Thoracic aorta (tissue), 2 donors: ENCODE results near the gene OR2B2. TPM values are rescaled to one million over a fixed set of nuclear protein-coding genes. Genes with fewer than 3 reads are reported as not detected.

Source experiments
- ATAC-seq: fragments of 150-250 bp; one replicate; pipeline ENCODE4 v1.8.0; 2017; ENCODE audit warnings: low read depth; ENCODE audit not compliant: insufficient number of reproducible peaks, low FRiP score
- DNase-seq: peaks from one replicate; pipeline ENCODE4 v3.0.0-alpha.2; 2020; ENCODE audit warnings: low spot score
- H3K27ac ChIP-seq, 2 donors: fragments of 200-600 bp; sonication (generic); 1 replicate in 1 of 2; 2 replicates in 1 of 2; pipeline ENCODE4 v1.5.1; 2016; ENCODE audit warnings: mild to moderate bottlenecking in 2 of 2, moderate library complexity in 2 of 2
- H3K27me3 ChIP-seq: fragments of 200-600 bp; sonication (generic); replicated peaks from 2 replicates; pipeline ENCODE4 v1.6.0; 2016; ENCODE audit warnings: mild to moderate bottlenecking; ENCODE audit not compliant: insufficient read depth
- H3K36me3 ChIP-seq: fragments of 200-600 bp; sonication (generic); one replicate; pipeline ENCODE4 v1.5.1; 2016
- H3K4me1 ChIP-seq, 2 donors: fragments of 200-600 bp; sonication (generic); 1 replicate in 1 of 2; 2 replicates in 1 of 2; pipeline versions ENCODE4 v1.5.1 to v1.6.0; 2016; ENCODE audit warnings: low read depth in 2 of 2, mild to moderate bottlenecking in 1 of 2; ENCODE audit not compliant: control insufficient read depth in 1 of 2
- H3K4me3 ChIP-seq: fragments of 200-600 bp; sonication (generic); 2 replicates; pipeline ENCODE4 v1.5.1; 2016; ENCODE audit warnings: mild to moderate bottlenecking
- H3K9me3 ChIP-seq: fragments of 200-600 bp; sonication (generic); 2 replicates; pipeline ENCODE4 v1.5.1; 2016
- CTCF ChIP-seq: fragments of 200-600 bp; sonication (generic); IDR thresholded peaks from one replicate; pipeline ENCODE4 v1.5.1; 2019; ENCODE audit warnings: antibody characterized with exemption
- total RNA-seq, 2 donors: library from RNA; depleted of rRNA; stranded (reverse); fragments of >200 nt; gene quantifications; one replicate each; pipeline versions ENCODE4 v1.1.0 to v1.2.3, GENCODE V29; 2016

OR2B2 gene
- total RNA-seq, 2 donors from 2014 or later: not detected

DNA sequence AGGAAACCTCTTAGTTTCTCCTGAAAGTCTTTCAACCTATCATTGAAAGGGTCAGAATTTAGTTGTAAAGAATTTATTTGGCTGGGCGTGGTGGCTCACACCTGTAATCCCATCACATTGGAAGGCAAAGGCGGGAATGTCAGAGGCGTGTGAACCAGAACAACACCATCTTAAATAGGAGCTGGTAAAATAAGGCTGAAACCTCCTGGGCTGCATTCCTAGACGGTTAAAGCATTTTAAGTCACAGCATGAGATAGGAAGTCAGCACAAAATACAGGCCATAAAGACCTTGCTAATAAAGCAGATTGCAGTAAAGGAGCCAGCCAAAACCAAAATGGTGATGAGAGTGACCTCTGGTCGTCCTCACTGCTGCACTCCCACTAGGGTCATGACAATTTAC, 29.6 kb downstream of the OR2B2 start:
- no peaks in the 10 kb centered on the region for H3K36me3 ChIP-seq
- ATAC-seq: no peak

DNA sequence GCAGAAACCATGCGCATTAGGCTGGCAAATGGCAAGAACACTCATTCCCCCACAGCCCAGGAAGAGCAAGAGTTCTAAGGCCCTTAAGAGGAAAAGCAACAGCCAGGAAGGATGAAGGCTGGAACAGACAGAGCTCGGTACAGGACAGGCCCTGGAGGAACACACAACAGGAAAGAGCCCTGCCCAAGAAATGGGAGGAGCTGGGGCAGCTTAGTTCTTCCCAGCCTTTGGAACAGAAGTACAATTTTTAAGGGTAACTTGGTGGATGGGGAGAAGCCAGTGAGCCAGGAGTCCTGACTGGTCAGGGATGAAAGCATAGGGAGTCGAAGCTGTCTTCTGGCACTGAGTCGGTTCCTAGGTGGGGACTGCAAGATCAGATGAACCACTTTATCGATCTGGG, 32.4 kb downstream of the OR2B2 start:
- Histone ChIP-seq H3K4me1 (no peaks in the 10 kb centered on the region), H3K27ac (no peak overlapping the region), H3K36me3 (no peaks in the 10 kb centered on the region), H3K4me3 (no peak overlapping the region), H3K9me3 (no peaks in the 10 kb centered on the region), H3K27me3 (no peaks in the 10 kb centered on the region)
- ATAC-seq (no peak), DNase-seq (no peak)
- no peak for TF ChIP-seq CTCF

More for the DNA sequence above, 29.6 kb downstream of the OR2B2 start:
- Histone ChIP-seq H3K27ac (no peak overlapping the region), H3K9me3 (no peaks in the 10 kb centered on the region), H3K4me1 (no peaks in the 10 kb centered on the region), H3K27me3 (no peaks in the 10 kb centered on the region), H3K4me3 (no peak overlapping the region)
- TF ChIP-seq CTCF: no peak
- no peak for DNase-seq

- Histone ChIP-seq H3K9me3 (no peaks in the 10 kb centered on the region), H3K4me1 (peaks cover 4 to 8% of the 10 kb centered on the region in 2 donors), H3K4me3 (peak overlapping the region; percentile 70), H3K36me3 (no peaks in the 10 kb centered on the region), H3K27ac (no peak overlapping the region), H3K27me3 (no peaks in the 10 kb centered on the region)
- no peak for TF ChIP-seq CTCF
- ATAC-seq (no peak), DNase-seq (no peak)
These were observed 38.2 kb downstream of the OR2B2 start for GRCh38 chr6:27874016-27874415.

DNA sequence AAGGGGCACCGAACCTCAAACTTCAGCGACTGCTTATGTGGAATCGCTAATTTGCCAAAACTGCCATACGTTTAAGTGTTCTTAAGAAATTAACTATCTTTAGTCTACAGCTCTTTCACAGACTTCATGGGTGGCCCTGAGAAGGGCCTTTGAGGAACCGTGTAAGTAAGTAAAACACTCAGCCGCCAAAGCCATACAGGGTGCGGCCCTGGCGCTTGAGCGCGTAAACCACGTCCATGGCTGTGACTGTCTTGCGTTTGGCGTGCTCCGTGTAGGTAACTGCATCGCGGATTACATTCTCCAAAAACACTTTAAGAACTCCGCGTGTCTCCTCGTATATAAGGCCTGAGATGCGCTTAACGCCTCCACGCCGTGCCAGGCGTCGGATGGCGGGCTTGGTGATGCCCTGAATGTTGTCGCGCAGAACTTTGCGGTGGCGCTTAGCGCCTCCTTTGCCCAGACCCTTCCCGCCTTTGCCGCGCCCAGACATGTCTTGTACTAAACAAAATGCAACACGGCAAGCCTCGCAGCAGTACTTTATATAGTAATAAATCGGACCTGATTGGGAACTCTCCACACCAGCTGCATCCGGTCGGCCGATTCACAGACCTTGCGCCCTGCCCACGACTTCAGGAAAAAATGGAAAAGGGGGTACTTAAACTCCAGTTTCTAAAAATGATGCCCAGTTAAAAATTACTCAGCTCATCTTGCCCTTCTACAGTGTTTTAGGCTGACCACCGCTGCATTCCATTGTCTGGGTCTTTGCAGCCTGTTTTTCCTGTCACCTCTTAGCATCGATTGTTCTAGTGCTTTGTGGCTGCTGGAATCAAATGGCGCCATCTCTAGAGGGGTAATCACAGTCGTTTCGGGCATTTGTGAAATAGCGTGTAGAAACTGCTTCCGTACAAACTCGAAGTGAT, 38.9 kb downstream of the OR2B2 start:
- H3K4me1 ChIP-seq: peaks cover 4 to 8% of the 10 kb centered on the region in 2 donors
- H3K27me3 ChIP-seq: no peaks in the 10 kb centered on the region
- DNase-seq (no peak), ATAC-seq (no peak)
- H3K9me3 ChIP-seq: no peaks in the 10 kb centered on the region
- H3K4me3 ChIP-seq: peak overlapping the region; percentile 70
- H3K27ac ChIP-seq: peak overlapping the region; percentile 15 to 33
- no peaks in the 10 kb centered on the region for H3K36me3 ChIP-seq
- no peak for TF ChIP-seq CTCF

DNA sequence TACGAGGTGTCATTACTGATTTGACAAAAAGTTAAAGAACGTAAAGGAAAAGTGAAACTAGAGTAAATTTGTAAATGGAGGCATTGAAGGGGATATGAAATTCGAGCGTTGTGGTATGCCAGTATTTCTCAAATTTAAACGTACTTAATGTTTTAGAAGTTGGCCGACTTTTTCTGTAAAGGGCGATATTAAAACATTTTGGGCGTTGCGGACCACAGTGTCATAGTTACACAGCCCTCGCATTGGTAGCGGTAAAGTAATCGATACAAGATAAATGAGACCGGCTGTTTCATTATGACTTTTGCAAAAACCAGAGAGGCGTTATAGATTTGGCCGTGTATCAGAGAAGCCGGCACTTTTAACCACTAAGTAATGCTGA, 39.6 kb downstream of the OR2B2 start:
- Histone ChIP-seq H3K27me3 (no peaks in the 10 kb centered on the region), H3K4me3 (peak overlapping the region; percentile 70), H3K36me3 (no peaks in the 10 kb centered on the region), H3K27ac (peak overlapping the region in 1 of 2 donors; percentile 33), H3K9me3 (no peaks in the 10 kb centered on the region), H3K4me1 (peaks cover 4 to 8% of the 10 kb centered on the region in 2 donors)
- ATAC-seq (no peak), DNase-seq (no peak)
- no peak for TF ChIP-seq CTCF
